Renal cortex interstitium (tissue), 3 donors: ENCODE data around the gene TNKS1BP1. TPM values are rescaled to one million over a fixed set of nuclear protein-coding genes. Genes with fewer than 3 reads are reported as not detected.

Experiments used
- polyA plus RNA-seq, 3 donors: library from polyadenylated mRNA; unstranded; fragments of 120-200 nt; gene quantifications; one replicate each; pipeline ENCODE4 v1.2.1, GENCODE V29; 2013; ENCODE audit not compliant: insufficient read length in 3 of 3

The TNKS1BP1 gene
- polyA plus RNA-seq, 3 donors = 64.2 to 73.0 (median 66.0) TPM

Other genes with a start within 250 kb of the TNKS1BP1 start
- 1 to 10 TPM; 2.7 to 4.6 (median 3.0) TPM for gene LRRC55, start 143.0 kb downstream of the TNKS1BP1 start, polyA plus RNA-seq
- gene APLNR, start 87.7 kb downstream of the TNKS1BP1 start, polyA plus RNA-seq = 100 to 1,000 TPM in 1 of 3 donors, 10 to 100 TPM in 2; 73.3 to 105 (median 82.0) TPM
- gene SSRP1, start 10.9 kb upstream of the TNKS1BP1 start, polyA plus RNA-seq = 100 to 1,000 TPM; 165 to 216 (median 212) TPM
- 1 to 10 TPM in 2 of 3 donors, under 1 TPM in 1; 0.53 to 1.3 (median 1.1) TPM for gene P2RX3, start 13.4 kb upstream of the TNKS1BP1 start, polyA plus RNA-seq
- gene PRG3, start 56.2 kb upstream of the TNKS1BP1 start, polyA plus RNA-seq = 1 to 10 TPM in 1 of 3 donors, under 1 TPM in 2; 0.23 to 1.0 (median 0.59) TPM
- 1 to 10 TPM in 2 of 3 donors, under 1 TPM in 1; 0.98 to 1.8 (median 1.7) TPM for gene PRG2, start 65.7 kb upstream of the TNKS1BP1 start, polyA plus RNA-seq
- 10 to 100 TPM; 22.0 to 22.2 (median 22.0) TPM for gene SLC43A3, start 102.2 kb upstream of the TNKS1BP1 start, polyA plus RNA-seq
- 1 to 10 TPM; 2.3 to 3.9 (median 2.4) TPM for gene RTN4RL2, start 135.6 kb upstream of the TNKS1BP1 start, polyA plus RNA-seq
- gene SLC43A1, start 190.8 kb upstream of the TNKS1BP1 start, polyA plus RNA-seq = 1 to 10 TPM; 4.5 to 7.1 (median 6.0) TPM
- 10 to 100 TPM; 32.0 to 40.3 (median 34.9) TPM for gene TIMM10, start 205.8 kb upstream of the TNKS1BP1 start, polyA plus RNA-seq
- gene SMTNL1, start 212.6 kb upstream of the TNKS1BP1 start, polyA plus RNA-seq = under 1 TPM; 0.28 to 0.59 (median 0.45) TPM
- 10 to 100 TPM; 31.9 to 38.4 (median 35.8) TPM for gene UBE2L6, start 242.7 kb upstream of the TNKS1BP1 start, polyA plus RNA-seq